Stimulated activated CD4-positive, alpha-beta T cell treated with anti-CD3 and anti-CD28 coated beads, Interleukin-4, amount 100 ng/mL, for 24 hours (primary cell): ENCODE measurements around the gene PRSS1.
"Not testable (repeated sequence)": the region's sequence is repeated elsewhere in the genome, so short reads cannot be mapped to it uniquely, and the experiment has no call there.

Source experiments
- DNase-seq: peaks from one replicate; pipeline ENCODE4 v3.0.0-alpha.2; 2020

The PRSS1 gene

DNA sequence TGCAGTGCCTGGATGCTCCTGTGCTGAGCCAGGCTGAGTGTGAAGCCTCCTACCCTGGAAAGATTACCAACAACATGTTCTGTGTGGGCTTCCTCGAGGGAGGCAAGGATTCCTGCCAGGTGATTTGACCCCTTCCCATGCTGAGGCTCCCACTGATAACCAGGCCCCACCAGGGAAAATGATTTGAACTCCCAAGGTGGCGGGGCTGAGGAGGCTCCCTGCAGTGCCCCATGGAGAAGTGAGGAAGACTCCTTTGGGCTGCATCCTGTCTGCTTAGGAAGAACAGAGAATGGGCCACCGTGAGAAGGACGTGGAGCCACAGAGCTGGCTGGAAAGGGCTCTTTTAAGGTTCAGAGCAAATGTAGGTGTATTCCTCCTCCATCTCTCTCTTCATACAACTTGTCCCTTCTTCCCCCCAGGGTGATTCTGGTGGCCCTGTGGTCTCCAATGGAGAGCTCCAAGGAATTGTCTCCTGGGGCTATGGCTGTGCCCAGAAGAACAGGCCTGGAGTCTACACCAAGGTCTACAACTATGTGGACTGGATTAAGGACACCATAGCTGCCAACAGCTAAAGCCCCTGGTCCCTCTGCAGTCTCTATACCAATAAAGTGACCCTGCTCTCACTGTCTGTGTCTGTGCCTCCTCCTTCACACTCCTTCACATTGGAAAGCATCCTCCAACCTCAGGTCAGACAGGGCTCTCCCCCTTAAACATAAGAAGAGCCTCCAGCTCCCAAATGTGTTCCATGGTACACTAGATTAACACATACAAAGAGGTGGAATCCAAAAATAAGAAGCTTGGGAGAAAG lies 24.9 kb downstream of the PRSS1 start:
- DNase-seq: no peak

DNA sequence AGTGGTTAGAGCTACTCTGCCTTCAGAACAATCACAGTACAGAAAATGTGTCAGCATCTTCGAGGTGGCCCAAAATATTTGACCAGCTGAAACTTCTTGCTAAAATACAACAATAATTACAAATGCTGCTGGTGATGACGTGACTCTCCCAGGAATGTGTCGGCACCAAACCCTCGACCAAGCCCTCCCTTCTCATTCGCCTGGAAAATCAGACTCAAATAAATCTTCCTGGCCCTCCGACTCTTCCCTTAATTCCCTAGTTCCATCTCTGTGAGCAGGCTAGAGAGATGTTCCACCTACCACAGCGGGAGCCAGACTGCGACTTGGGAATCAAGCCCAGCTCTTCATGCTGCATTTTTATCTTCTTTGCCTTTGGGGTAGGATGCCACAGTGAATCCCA lies 25.6 kb downstream of the PRSS1 start:
- DNase-seq: no peak

DNA sequence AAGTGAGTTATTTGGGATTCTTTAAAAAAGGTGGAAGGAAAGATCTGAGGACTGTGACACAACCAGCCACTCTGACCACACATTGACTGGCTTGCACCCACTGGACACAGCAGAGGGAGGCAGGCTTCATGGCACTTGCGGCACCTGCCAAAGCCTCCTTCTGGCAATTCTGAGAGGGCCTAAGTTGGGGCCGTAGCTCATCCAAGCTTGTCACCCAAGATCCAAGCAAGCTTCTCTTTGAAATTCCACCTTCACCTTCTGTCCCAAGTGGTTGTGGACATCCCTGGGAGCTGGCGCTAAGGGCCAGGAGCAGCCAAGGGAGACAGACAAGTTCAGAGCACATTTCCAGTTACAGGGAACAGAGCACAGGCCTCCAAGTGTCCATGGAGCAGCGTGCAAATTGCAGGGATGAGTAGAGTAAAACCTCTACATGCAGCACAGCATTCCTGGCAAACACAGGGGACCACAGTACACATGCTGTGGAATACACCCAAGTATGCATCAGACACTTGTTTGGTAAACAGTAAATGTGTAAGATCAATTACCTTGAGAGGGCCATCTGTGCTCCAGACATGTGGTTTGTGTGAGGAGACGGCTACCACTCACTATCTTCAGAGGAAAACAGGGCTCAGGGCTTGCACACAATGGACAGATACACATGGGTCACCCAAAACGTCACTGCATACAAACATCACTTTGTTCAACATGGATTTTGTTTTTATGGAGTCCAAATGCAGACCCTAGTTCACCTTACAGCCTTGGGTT lies 26.3 kb downstream of the PRSS1 start:
- not testable (repeated sequence) for DNase-seq

DNA sequence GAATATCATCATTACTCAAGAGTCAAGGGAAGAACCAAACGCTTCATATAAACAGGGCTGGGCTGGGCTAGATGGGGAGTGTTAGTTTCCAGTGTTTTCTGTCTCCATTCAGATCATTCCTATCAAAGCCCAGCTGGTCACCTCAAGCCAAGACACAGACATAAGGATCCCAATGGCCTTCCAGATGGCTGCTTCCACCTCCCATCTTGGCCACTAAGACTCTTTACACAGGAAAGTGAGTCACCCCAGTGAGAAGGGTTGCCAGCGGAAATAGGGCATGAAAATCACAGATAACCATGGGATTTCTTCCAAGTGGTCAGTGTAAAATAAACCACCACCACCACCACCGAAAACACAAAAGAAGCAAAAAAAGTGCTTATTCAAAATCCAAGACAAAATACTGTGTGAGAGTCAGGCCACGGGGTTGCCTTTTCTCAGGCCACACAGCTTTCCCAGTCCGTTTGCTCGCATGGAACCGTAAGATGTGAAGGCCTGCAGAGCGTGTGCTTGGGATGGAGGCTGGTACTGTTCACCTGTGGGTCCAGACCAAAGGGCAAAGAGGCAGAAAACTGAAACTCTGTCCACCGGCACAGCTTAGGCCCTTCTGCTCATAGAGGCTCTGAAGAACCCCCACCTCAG lies 27.1 kb downstream of the PRSS1 start:
- no peak for DNase-seq

DNA sequence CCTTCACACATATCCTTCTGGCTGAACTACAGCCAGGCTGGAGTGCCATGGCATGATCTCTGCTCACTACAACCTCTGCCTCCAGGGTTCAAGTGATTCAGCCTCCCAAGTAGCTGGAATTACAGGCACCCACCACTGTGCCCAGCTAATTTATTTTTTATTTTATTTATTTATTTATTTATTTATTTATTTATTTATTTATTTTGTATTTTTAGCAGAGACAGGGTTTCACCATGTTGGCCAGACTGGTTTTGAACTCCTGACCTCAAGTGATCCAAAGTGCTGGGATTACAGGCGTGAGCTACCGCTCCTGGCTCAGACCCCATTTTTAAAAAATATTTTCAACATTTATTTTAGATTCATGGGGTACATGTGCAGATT lies 27.6 kb downstream of the PRSS1 start:
- not testable (repeated sequence) for DNase-seq

DNA sequence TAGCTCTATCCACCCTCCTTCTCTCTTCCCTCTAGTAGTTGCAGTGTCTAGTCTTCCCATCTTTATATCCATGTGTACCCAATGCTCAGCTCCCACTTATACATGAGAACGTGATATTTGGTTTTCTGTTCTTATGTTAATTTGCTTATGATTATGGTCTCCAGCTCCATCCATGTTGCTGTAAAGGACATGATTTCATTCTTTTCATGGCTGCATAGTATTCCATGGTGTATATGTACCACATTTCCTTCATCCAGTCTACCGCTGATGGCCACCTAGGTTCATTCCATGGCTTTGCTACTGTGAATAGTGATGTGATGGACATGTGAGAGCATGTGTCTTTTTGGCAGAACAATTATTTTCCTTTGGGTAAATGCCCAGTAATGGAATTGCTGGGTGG lies 28.0 kb downstream of the PRSS1 start:
- no peak for DNase-seq

DNA sequence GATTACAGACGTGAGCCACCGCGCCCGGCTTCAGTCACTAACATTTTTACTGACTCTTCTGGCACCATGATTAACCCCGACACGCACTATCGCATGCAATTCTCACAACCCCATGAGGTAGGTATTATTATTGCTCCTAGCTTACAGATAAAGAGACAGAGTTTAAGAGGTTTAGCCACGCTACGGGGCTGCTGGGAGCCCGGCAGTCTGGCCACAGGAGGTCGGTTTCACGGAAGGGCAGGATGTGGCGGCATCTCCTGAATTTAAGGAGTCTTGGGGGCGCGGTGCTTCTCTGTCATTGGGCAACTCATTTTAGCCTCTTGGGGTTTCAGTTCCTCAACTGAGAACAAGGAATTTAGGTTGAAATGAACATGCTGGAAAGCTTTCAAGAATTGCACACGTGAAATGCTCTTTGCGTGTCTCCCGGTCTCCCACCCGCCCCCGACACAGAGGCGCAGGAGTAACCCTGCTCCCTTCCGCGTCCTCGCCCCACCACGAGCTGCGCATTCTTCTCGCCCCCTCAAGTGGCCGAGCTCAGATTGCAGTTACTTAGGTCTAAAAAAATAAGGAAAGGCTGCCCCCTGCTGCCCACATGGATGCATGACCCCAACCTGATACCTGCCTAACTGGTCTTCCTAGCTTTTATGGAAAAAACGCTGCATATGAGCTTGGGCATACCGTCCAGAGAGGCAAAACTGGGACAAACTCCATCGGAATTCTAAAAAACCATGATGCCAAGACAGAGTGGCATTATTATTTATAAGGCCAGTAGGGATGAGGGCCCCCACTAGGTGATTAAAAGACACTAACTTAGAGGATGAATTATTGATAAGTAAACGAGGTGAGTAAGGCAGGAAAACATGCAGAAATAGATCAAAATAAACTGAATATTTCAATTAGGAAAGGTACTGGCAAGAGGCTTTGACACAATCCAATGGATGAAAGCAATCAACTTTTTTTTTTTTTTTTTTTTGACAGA lies 33.9 kb downstream of the PRSS1 start:
- DNase-seq: peak; percentile 81

DNA sequence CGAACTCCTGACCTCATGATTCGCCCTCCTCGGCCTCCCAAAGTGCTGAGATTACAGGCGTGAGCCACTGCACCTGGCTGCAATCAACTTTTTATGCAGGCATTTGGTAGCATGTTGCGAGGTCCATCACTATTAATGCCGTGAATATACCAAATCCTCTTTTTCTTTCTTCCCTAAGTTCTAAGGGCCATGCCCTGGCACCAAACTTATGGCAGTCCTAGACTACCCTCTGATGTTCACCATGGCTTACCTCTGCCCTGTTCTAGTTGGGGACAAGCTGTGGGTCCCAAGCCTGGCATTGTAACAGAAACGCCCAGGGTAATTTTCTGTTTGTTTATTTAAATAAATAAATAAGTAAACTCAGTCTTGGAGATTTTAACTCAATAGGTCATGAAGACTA lies 34.8 kb downstream of the PRSS1 start:
- DNase-seq: no peak

DNA sequence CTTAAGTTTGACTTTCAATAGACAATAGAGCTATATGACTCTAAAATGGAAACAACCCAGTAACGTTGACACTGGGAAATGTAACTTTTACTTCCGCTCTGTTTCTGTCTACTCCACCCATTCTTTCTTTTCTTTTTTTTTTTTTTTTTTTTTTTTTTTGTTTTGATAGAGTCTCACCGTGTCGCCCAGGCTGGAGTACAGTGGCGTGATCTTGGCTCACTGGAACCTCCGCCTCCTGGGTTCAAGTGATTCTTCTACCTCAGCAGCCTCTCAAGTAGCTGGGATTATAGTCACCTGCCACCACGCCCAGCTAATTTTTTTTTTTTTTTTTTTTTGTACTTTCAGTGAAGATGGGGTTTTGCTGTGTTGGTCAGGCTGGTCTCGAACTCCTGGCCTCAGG lies 35.4 kb downstream of the PRSS1 start:
- no peak for DNase-seq

DNA sequence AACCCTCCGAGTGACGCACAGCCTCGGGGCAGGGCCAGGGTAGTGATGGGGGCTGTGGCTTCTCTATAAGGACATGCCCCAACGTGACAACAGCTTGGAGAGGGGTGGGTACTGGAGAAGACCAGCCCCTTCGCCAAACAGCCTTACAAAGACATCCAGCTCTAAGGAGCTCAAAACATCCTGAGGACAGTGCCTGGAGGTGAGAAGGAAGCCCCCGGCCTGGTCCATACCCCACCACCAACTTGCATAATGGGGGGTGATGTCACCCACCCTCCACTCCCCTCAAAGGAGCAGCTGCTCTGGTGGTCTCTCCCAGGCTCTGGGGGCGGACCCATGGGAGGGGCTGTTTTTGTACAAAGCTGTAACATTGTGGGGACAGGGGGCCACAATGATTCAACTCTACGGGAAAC lies 36.6 kb downstream of the PRSS1 start:
- peak; percentile 80 for DNase-seq

DNA sequence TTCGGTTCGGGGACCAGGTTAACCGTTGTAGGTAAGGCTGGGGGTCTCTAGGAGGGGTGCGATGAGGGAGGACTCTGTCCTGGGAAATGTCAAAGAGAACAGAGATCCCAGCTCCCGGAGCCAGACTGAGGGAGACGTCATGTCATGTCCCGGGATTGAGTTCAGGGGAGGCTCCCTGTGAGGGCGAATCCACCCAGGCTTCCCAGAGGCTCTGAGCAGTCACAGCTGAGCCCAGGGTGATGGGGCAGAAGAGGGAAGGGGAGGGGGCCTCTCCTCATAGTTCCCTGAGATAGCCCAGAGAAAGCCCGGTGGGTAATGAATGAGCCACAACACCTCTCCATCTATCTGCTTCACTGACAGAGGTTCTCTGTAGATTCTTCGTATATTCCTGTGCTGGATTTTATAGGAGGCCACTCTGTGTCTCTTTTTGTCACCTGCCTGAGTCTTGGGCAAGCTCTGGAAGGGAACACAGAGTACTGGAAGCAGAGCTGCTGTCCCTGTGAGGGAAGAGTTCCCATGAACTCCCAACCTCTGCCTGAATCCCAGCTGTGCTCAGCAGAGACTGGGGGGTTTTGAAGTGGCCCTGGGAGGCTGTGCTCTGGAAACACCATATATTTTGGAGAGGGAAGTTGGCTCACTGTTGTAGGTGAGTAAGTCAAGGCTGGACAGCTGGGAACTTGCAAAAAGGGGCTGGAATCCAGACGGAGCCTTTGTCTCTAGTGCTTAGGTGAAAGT lies 37.9 kb downstream of the PRSS1 start:
- no peak for DNase-seq

DNA sequence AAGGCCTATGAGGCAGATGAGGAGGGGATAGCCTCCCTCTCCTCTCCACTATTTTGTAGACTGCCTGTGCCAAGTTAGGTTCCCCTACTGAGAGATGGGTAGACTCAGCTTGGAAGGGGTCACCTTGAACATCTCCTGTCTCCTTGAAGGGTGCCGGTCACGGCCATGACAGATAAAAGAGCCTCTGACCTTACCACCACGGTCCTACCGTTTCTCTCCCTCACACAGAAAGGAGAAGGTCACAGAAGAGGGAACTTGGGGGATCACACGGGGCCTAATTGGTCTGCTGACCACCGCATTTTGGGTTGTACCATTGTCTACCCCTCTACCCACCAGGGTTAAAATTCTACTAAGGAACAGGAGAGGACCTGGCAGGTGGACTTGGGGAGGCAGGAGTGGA lies 38.5 kb downstream of the PRSS1 start:
- no peak for DNase-seq

DNA sequence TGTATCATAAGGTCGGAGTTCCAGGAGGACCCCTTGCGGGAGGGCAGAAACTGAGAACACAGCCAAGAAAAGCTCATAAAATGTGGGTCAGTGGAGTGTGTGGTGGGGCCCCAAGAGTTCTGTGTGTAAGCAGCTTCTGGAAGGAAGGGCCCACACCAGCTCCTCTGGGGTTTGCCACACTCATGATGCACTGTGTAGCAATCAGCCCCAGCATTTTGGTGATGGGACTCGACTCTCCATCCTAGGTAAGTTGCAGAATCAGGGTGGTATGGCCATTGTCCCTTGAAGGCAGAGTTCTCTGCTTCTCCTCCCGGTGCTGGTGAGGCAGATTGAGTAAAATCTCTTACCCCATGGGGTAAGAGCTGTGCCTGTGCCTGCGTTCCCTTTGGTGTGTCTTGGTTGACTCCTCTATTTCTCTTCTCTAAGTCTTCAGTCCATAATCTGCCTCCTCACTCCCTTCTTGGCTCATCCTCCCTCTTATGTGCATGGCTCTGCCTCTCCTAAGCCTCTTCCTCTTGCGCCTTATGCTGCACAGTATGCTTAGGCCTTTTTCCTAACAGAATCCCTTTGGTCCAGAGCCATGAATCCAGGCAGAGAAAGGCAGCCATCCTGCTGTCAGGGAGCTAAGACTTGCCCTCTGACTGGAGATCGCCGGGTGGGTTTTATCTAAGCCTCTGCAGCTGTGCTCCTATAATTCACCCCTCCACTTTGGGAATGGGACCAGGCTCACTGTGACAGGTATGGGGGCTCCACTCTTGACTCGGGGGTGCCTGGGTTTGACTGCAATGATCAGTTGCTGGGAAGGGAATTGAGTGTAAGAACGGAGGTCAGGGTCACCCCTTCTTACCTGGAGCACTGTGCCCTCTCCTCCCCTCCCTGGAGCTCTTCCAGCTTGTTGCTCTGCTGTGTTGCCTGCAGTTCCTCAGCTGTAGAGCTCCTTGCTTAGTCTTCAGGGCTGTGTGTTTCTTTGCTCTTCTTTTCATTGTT lies 39.3 kb downstream of the PRSS1 start:
- no peak for DNase-seq

DNA sequence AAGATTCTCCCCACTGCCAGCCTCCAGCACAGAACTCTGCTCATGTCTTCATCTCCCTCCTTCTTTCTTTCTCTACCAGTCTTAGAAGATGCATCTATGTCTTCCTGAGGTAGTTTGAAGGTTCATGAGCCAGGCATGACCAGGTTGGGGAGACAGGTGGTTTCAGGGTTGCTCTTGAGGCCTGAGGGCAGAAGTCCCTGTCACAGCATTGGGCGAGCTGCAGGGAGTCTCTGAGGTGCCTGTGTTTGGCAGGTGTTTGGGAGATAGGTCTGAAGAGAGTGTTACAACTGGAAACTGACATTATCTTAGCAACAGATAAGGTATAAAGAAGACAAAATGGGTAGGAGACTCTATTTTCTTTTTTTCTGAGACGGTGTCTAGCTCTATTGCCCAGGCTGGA lies 40.2 kb downstream of the PRSS1 start:
- no peak for DNase-seq

DNA sequence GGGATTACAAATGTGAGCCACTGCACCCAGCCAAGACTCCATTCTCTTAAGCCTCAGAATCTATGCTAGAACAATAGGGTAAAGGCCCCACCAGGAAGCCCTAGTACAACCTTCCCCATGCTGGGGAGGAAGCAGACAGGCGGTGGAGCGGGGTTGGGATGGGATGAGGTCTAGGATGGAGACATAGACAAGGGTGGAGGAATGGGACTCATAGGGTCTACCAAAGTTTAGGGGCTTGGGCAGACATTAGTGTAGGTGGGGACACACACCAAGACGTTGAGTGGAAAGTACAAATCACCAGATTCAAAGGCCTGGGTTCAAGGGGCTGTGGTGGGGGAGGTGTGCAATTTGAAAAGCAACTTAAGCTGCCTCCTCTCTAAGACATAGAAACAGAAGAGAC lies 40.8 kb downstream of the PRSS1 start:
- DNase-seq: no peak

DNA sequence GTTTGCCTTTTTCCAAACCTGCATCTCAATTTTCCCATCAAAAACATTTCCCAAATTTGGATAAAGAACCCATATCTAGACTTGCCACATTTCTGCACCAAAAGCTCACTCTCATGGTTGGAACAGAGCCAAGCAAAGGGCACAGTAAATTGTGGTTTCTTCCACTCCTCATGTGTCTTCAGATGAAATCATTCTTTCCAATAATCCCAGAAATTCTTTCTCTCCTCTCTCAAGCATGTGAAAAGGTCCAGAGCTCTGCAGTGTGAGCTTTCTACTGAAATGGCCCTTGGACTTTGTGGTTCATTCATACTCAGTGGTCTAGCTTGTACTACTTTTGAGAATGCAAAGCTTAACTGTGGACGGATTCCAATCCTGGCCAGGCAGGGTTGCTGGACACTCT lies 41.3 kb downstream of the PRSS1 start:
- DNase-seq: no peak

DNA sequence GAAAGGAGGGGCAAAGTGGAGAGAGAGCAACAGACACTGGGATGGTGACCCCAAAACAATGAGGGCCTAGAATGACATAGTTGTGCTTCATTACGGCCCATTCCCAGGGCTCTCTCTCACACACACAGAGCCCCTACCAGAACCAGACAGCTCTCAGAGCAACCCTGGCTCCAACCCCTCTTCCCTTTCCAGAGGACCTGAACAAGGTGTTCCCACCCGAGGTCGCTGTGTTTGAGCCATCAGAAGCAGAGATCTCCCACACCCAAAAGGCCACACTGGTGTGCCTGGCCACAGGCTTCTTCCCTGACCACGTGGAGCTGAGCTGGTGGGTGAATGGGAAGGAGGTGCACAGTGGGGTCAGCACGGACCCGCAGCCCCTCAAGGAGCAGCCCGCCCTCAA lies 42.2 kb downstream of the PRSS1 start:
- DNase-seq: no peak

DNA sequence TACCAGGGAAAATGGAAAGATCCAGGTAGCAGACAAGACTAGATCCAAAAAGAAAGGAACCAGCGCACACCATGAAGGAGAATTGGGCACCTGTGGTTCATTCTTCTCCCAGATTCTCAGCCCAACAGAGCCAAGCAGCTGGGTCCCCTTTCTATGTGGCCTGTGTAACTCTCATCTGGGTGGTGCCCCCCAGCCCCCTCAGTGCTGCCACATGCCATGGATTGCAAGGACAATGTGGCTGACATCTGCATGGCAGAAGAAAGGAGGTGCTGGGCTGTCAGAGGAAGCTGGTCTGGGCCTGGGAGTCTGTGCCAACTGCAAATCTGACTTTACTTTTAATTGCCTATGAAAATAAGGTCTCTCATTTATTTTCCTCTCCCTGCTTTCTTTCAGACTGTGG lies 42.9 kb downstream of the PRSS1 start:
- DNase-seq: no peak

DNA sequence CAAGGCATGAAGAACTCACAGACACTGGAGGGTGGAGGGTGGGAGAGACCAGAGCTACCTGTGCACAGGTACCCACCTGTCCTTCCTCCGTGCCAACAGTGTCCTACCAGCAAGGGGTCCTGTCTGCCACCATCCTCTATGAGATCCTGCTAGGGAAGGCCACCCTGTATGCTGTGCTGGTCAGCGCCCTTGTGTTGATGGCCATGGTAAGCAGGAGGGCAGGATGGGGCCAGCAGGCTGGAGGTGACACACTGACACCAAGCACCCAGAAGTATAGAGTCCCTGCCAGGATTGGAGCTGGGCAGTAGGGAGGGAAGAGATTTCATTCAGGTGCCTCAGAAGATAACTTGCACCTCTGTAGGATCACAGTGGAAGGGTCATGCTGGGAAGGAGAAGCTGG lies 43.3 kb downstream of the PRSS1 start:
- DNase-seq: no peak

DNA sequence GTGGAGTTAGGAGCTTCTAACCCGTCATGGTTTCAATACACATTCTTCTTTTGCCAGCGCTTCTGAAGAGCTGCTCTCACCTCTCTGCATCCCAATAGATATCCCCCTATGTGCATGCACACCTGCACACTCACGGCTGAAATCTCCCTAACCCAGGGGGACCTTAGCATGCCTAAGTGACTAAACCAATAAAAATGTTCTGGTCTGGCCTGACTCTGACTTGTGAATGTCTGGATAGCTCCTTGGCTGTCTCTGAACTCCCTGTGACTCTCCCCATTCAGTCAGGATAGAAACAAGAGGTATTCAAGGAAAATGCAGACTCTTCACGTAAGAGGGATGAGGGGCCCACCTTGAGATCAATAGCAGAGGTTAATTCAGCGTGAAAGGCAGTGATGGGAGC lies 43.9 kb downstream of the PRSS1 start:
- no peak for DNase-seq

DNA sequence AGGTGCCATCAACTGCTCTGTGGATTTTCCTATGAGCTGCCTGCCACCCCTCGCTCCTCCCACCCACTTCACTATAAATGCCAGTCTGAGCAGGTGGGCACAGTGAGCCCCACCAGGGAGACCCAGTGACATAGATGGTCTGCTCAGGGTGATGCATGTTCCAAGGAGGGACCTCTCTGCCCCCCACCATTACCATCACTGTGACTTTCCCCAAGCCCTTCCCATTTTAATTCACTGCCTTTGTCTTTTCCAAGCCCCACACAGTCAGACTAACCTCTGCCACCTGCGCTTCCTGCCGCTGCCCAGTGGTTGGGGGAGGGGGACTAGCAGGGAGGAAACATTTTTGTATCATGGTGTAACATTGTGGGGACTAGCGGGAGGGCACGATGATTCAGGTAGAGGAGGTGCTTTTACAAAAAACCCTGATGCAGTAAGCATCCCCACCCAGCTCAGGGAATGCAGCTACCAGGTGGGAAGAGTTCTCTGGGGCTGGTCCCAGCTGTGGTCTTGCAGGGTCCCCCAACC lies 46.1 kb downstream of the PRSS1 start:
- peak; percentile 67 for DNase-seq
